ENCODE data around the gene TNRC18. TPM values are rescaled to one million over a fixed set of nuclear protein-coding genes. Genes with fewer than 3 reads are reported as not detected.

The TNRC18 gene
- polyA plus RNA-seq, 1 donor from 2014 or later: 23.6 TPM

DNA sequence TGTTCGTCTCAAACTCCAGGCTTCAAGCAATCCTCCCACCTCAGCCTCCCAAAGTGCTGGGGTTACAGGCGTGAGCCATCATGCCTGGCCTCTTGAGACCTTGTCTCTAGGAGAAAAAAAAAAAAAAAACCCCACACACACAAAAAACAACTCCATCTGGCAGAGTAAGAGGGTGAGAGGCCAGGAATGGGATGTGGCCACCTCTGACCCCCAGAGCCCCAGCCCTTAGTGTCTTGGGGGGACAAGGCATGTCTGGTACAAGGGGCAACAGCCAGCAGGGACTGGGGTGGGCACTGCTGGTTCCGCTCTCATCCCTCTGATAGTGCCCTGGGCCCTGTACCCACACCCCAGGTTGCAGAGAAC lies 15.6 kb upstream of the TNRC18 start:
- no peak overlapping the region for H3K9ac ChIP-seq (ENCODE audit: low read length)
- no peak overlapping the region for H3K27ac ChIP-seq (ENCODE audit: low read length)
- H2AFZ ChIP-seq (ENCODE audit: low read depth, low read length): no peak overlapping the region
- no peak for TF ChIP-seq RAD21 (conservative IDR thresholded peaks at IDR 0.05)
- TF ChIP-seq EP300 (conservative IDR thresholded peaks at IDR 0.05; ENCODE audit: poor library complexity, severe bottlenecking): no peak
- TF ChIP-seq EZH2 (IDR thresholded peaks at IDR 0.05; ENCODE audit: borderline replicate concordance, insufficient read depth, low read length, poor library complexity, severe bottlenecking): no peak
- H3K4me3 ChIP-seq (ENCODE audit: low read length): no peak overlapping the region
- no peaks in the 10 kb centered on the region for H3K9me2 ChIP-seq (ENCODE audit: insufficient read depth, low read length)
- no peaks in the 10 kb centered on the region for H4K20me1 ChIP-seq (ENCODE audit: insufficient read depth)
- no peak overlapping the region for H3K4me2 ChIP-seq (ENCODE audit: low read length)
- H3K27me3 ChIP-seq (ENCODE audit: insufficient read depth, low read depth, low read length): no peaks in the 10 kb centered on the region
- peaks cover 22% of the 10 kb centered on the region for H3K79me2 ChIP-seq (replicated peaks; ENCODE audit: insufficient read depth, low read length)
- H3K9me3 ChIP-seq (ENCODE audit: low read length): no peaks in the 10 kb centered on the region
- H3F3A ChIP-seq (ENCODE audit: insufficient read depth, low read length, poor library complexity, severe bottlenecking): no peaks in the 10 kb centered on the region
- H3K36me3 ChIP-seq (ENCODE audit: insufficient read depth, low read length): no peaks in the 10 kb centered on the region

DNA sequence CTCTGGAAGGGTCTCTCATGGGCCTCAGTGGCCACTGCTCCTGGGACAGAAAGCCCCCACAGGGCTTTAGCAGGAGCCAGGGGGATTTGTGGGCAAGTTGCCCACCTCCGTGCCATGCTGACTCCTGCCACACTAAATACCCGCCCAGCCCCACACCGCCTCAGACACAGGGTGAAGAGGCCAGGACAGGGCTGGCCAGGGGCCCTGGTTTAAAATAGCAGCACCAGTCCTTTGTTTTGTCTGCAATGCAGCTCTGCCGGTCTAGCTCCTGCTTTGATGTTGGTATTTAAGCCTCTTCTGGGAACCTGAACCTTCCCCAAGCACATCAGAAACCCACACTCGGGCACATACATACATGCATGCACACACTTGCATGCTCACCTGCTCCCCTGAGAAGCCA lies 14.4 kb upstream of the TNRC18 start:
- Histone ChIP-seq H3F3A (ENCODE audit: insufficient read depth, low read length, poor library complexity, severe bottlenecking) (no peaks in the 10 kb centered on the region), H3K27ac (ENCODE audit: low read length) (no peak overlapping the region), H2AFZ (ENCODE audit: low read depth, low read length) (no peak overlapping the region), H3K9ac (ENCODE audit: low read length) (no peak overlapping the region), H3K36me3 (ENCODE audit: insufficient read depth, low read length) (peaks cover 5% of the 10 kb centered on the region), H3K4me2 (ENCODE audit: low read length) (no peak overlapping the region), H3K4me3 (ENCODE audit: low read length) (no peak overlapping the region), H3K9me3 (ENCODE audit: low read length) (peaks cover 4% of the 10 kb centered on the region), H4K20me1 (ENCODE audit: insufficient read depth) (no peaks in the 10 kb centered on the region), H3K79me2 (replicated peaks; ENCODE audit: insufficient read depth, low read length) (peaks cover 28% of the 10 kb centered on the region), H3K27me3 (ENCODE audit: insufficient read depth, low read depth, low read length) (no peaks in the 10 kb centered on the region), H3K9me2 (ENCODE audit: insufficient read depth, low read length) (no peaks in the 10 kb centered on the region)
- no peak for TF ChIP-seq SMC3 (conservative IDR thresholded peaks at IDR 0.05; ENCODE audit: poor library complexity)
- TF ChIP-seq POLR2AphosphoS5 (IDR thresholded peaks at IDR 0.05): no peak

DNA sequence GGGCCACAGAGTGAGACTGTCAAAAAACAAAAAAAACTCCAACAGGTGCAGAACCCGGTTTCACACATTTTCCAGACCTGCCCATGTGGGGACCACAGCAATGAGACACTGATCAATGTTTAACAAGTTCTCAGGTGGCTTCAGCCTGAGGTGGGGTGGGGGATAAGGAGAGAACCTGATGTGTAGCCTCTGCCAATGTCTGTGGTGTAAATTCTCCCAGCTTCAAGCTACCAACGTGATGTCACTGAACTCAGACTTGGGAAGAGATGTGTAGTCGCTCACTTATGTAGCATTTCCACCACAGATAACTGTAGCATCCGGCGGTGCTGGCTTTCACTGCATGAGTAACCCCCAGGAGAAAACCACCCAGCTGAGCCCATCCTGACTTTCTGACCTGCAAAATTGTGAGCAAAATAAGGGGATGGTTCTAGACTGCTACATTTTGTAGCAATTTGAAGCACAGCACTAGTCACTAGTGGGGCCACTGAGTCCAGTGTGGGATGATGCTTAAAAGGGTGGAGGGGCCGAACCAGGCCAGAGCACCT lies 13.8 kb upstream of the TNRC18 start:
- Histone ChIP-seq H3K4me2 (ENCODE audit: low read length) (no peak overlapping the region), H3K27me3 (ENCODE audit: insufficient read depth, low read depth, low read length) (no peaks in the 10 kb centered on the region), H3K9ac (ENCODE audit: low read length) (no peak overlapping the region), H2AFZ (ENCODE audit: low read depth, low read length) (no peak overlapping the region), H3K4me3 (ENCODE audit: low read length) (no peak overlapping the region), H3K9me2 (ENCODE audit: insufficient read depth, low read length) (no peaks in the 10 kb centered on the region), H3F3A (ENCODE audit: insufficient read depth, low read length, poor library complexity, severe bottlenecking) (no peaks in the 10 kb centered on the region), H3K9me3 (ENCODE audit: low read length) (peaks cover 5% of the 10 kb centered on the region), H3K27ac (ENCODE audit: low read length) (no peak overlapping the region), H4K20me1 (ENCODE audit: insufficient read depth) (no peaks in the 10 kb centered on the region), H3K36me3 (ENCODE audit: insufficient read depth, low read length) (peaks cover 5% of the 10 kb centered on the region), H3K79me2 (replicated peaks; ENCODE audit: insufficient read depth, low read length) (peaks cover 34% of the 10 kb centered on the region)
- TF ChIP-seq POLR2AphosphoS5 (IDR thresholded peaks at IDR 0.05): no peak
- no peak for TF ChIP-seq EZH2 (IDR thresholded peaks at IDR 0.05; ENCODE audit: borderline replicate concordance, insufficient read depth, low read length, poor library complexity, severe bottlenecking)
- no peak for TF ChIP-seq EP300 (conservative IDR thresholded peaks at IDR 0.05; ENCODE audit: poor library complexity, severe bottlenecking)
- no peak for TF ChIP-seq SMC3 (conservative IDR thresholded peaks at IDR 0.05; ENCODE audit: poor library complexity)
- no peak for TF ChIP-seq RAD21 (conservative IDR thresholded peaks at IDR 0.05)
- no peak for TF ChIP-seq TAF1 (IDR thresholded peaks at IDR 0.05; ENCODE audit: low read depth)
- TF ChIP-seq, protein P1, sequence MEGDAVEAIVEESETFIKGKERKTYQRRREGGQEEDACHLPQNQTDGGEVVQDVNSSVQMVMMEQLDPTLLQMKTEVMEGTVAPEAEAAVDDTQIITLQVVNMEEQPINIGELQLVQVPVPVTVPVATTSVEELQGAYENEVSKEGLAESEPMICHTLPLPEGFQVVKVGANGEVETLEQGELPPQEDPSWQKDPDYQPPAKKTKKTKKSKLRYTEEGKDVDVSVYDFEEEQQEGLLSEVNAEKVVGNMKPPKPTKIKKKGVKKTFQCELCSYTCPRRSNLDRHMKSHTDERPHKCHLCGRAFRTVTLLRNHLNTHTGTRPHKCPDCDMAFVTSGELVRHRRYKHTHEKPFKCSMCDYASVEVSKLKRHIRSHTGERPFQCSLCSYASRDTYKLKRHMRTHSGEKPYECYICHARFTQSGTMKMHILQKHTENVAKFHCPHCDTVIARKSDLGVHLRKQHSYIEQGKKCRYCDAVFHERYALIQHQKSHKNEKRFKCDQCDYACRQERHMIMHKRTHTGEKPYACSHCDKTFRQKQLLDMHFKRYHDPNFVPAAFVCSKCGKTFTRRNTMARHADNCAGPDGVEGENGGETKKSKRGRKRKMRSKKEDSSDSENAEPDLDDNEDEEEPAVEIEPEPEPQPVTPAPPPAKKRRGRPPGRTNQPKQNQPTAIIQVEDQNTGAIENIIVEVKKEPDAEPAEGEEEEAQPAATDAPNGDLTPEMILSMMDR (IDR thresholded peaks at IDR 0.05; ENCODE audit: poor library complexity, severe bottlenecking): no peak
- TF ChIP-seq, protein P2, sequence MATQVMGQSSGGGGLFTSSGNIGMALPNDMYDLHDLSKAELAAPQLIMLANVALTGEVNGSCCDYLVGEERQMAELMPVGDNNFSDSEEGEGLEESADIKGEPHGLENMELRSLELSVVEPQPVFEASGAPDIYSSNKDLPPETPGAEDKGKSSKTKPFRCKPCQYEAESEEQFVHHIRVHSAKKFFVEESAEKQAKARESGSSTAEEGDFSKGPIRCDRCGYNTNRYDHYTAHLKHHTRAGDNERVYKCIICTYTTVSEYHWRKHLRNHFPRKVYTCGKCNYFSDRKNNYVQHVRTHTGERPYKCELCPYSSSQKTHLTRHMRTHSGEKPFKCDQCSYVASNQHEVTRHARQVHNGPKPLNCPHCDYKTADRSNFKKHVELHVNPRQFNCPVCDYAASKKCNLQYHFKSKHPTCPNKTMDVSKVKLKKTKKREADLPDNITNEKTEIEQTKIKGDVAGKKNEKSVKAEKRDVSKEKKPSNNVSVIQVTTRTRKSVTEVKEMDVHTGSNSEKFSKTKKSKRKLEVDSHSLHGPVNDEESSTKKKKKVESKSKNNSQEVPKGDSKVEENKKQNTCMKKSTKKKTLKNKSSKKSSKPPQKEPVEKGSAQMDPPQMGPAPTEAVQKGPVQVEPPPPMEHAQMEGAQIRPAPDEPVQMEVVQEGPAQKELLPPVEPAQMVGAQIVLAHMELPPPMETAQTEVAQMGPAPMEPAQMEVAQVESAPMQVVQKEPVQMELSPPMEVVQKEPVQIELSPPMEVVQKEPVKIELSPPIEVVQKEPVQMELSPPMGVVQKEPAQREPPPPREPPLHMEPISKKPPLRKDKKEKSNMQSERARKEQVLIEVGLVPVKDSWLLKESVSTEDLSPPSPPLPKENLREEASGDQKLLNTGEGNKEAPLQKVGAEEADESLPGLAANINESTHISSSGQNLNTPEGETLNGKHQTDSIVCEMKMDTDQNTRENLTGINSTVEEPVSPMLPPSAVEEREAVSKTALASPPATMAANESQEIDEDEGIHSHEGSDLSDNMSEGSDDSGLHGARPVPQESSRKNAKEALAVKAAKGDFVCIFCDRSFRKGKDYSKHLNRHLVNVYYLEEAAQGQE (IDR thresholded peaks at IDR 0.05; ENCODE audit: borderline replicate concordance): no peak
- no peak for TF ChIP-seq MXI1 (conservative IDR thresholded peaks at IDR 0.05; ENCODE audit: poor library complexity, severe bottlenecking)
